ENCODE data around the gene FLOT1. TPM values are rescaled to one million over a fixed set of nuclear protein-coding genes. Genes with fewer than 3 reads are reported as not detected.

The FLOT1 gene
- total and polyA plus RNA-seq, 5 donors from 2014 or later = 25.3 to 63.2 (median 39.8) TPM

- Histone ChIP-seq H3K9me3 (ENCODE audit: control insufficient read depth in 2 of 2, low read length in 2 of 2) (no peaks in the 10 kb centered on the region), H3K27ac (ENCODE audit: insufficient read depth, low read length, poor library complexity, severe bottlenecking) (no peak overlapping the region), H3K27me3 (ENCODE audit: control insufficient read depth, insufficient read depth, low read length) (no peaks in the 10 kb centered on the region), H3K36me3 (ENCODE audit: control insufficient read depth, insufficient read depth, low read length) (no peaks in the 10 kb centered on the region), H3K4me1 (ENCODE audit: control insufficient read depth, insufficient read depth, low read length, poor library complexity, severe bottlenecking) (no peaks in the 10 kb centered on the region), H3K4me3 (ENCODE audit: low read depth, low read length) (no peak overlapping the region)
- peak overlapping the region in 2 of 3 donors; percentile 1 to 29 for H3K27ac Mint-ChIP-seq
- H3K4me3 Mint-ChIP-seq = no peak overlapping the region
- H3K36me3 Mint-ChIP-seq = no peaks in the 10 kb centered on the region
- ATAC-seq (ENCODE audit: low read depth in 2 of 2) = no peak
- no peaks in the 10 kb centered on the region for H3K27me3 Mint-ChIP-seq
- H3K9me3 Mint-ChIP-seq = no peaks in the 10 kb centered on the region
- H3K4me1 Mint-ChIP-seq = peaks cover 0 to 24% (median 6%) of the 10 kb centered on the region in 4 donors
- no peak for DNase-seq
Observed at GRCh38 chr6:30780642-30780920, 38.1 kb upstream of the FLOT1 start.

GRCh38 chr6:30779850-30780641 lies 37.6 kb upstream of the FLOT1 start:
- Mint-ChIP-seq H3K9me3 (no peaks in the 10 kb centered on the region), H3K27ac (peak overlapping the region in 2 of 3 donors; percentile 9 to 29), H3K36me3 (no peaks in the 10 kb centered on the region), H3K4me1 (peaks cover 0 to 19% (median 3%) of the 10 kb centered on the region in 4 donors), H3K4me3 (no peak overlapping the region), H3K27me3 (no peaks in the 10 kb centered on the region)
- Histone ChIP-seq H3K9me3 (ENCODE audit: control insufficient read depth in 2 of 2, low read length in 2 of 2) (no peaks in the 10 kb centered on the region), H3K36me3 (ENCODE audit: control insufficient read depth, insufficient read depth, low read length) (no peaks in the 10 kb centered on the region), H3K4me1 (ENCODE audit: control insufficient read depth, insufficient read depth, low read length, poor library complexity, severe bottlenecking) (no peaks in the 10 kb centered on the region), H3K27me3 (ENCODE audit: control insufficient read depth, insufficient read depth, low read length) (no peaks in the 10 kb centered on the region), H3K4me3 (ENCODE audit: low read depth, low read length) (no peak overlapping the region), H3K27ac (ENCODE audit: insufficient read depth, low read length, poor library complexity, severe bottlenecking) (no peak overlapping the region)
- ATAC-seq (ENCODE audit: low read depth in 2 of 2) (no peak), DNase-seq (no peak)

- Mint-ChIP-seq H3K9me3 (no peaks in the 10 kb centered on the region), H3K4me1 (peaks cover 0 to 18% (median 2%) of the 10 kb centered on the region in 4 donors)
Observed at GRCh38 chr6:30778001-30778635, 35.6 kb upstream of the FLOT1 start.

GRCh38 chr6:30777155-30777485 lies 34.6 kb upstream of the FLOT1 start:
- DNase-seq (no peak), ATAC-seq (ENCODE audit: low read depth in 2 of 2) (no peak)
- Histone ChIP-seq H3K9me3 (ENCODE audit: control insufficient read depth in 2 of 2, low read length in 2 of 2) (no peaks in the 10 kb centered on the region), H3K36me3 (ENCODE audit: control insufficient read depth, insufficient read depth, low read length) (no peaks in the 10 kb centered on the region), H3K27me3 (ENCODE audit: control insufficient read depth, insufficient read depth, low read length) (no peaks in the 10 kb centered on the region), H3K4me1 (ENCODE audit: control insufficient read depth, insufficient read depth, low read length, poor library complexity, severe bottlenecking) (no peaks in the 10 kb centered on the region), H3K27ac (ENCODE audit: insufficient read depth, low read length, poor library complexity, severe bottlenecking) (no peak overlapping the region), H3K4me3 (ENCODE audit: low read depth, low read length) (no peak overlapping the region)
- H3K9me3 Mint-ChIP-seq = no peaks in the 10 kb centered on the region
- H3K4me1 Mint-ChIP-seq = peaks cover 0 to 20% (median 10%) of the 10 kb centered on the region in 4 donors
- no peaks in the 10 kb centered on the region for H3K27me3 Mint-ChIP-seq
- H3K36me3 Mint-ChIP-seq = no peaks in the 10 kb centered on the region
- peak overlapping the region in 2 of 3 donors; percentile 18 to 38 for H3K27ac Mint-ChIP-seq
- no peak overlapping the region for H3K4me3 Mint-ChIP-seq

More at GRCh38 chr6:30778001-30778635, 35.6 kb upstream of the FLOT1 start:
- peak overlapping the region in 1 of 3 donors; percentile 8 for H3K27ac Mint-ChIP-seq
- ATAC-seq (ENCODE audit: low read depth in 2 of 2) (no peak), DNase-seq (no peak)
- no peaks in the 10 kb centered on the region for H3K27me3 Mint-ChIP-seq
- Histone ChIP-seq H3K27ac (ENCODE audit: insufficient read depth, low read length, poor library complexity, severe bottlenecking) (no peak overlapping the region), H3K36me3 (ENCODE audit: control insufficient read depth, insufficient read depth, low read length) (no peaks in the 10 kb centered on the region), H3K9me3 (ENCODE audit: control insufficient read depth in 2 of 2, low read length in 2 of 2) (no peaks in the 10 kb centered on the region), H3K4me3 (ENCODE audit: low read depth, low read length) (no peak overlapping the region), H3K27me3 (ENCODE audit: control insufficient read depth, insufficient read depth, low read length) (no peaks in the 10 kb centered on the region), H3K4me1 (ENCODE audit: control insufficient read depth, insufficient read depth, low read length, poor library complexity, severe bottlenecking) (no peaks in the 10 kb centered on the region)
- no peaks in the 10 kb centered on the region for H3K36me3 Mint-ChIP-seq
- H3K4me3 Mint-ChIP-seq = no peak overlapping the region

- Histone ChIP-seq H3K9me3 (ENCODE audit: control insufficient read depth in 2 of 2, low read length in 2 of 2) (no peaks in the 10 kb centered on the region), H3K36me3 (ENCODE audit: control insufficient read depth, insufficient read depth, low read length) (no peaks in the 10 kb centered on the region), H3K27ac (ENCODE audit: insufficient read depth, low read length, poor library complexity, severe bottlenecking) (no peak overlapping the region), H3K27me3 (ENCODE audit: control insufficient read depth, insufficient read depth, low read length) (no peaks in the 10 kb centered on the region), H3K4me1 (ENCODE audit: control insufficient read depth, insufficient read depth, low read length, poor library complexity, severe bottlenecking) (no peaks in the 10 kb centered on the region), H3K4me3 (ENCODE audit: low read depth, low read length) (no peak overlapping the region)
- Mint-ChIP-seq H3K9me3 (no peaks in the 10 kb centered on the region), H3K4me1 (peaks cover 0 to 14% (median 10%) of the 10 kb centered on the region in 4 donors), H3K27me3 (no peaks in the 10 kb centered on the region), H3K4me3 (no peak overlapping the region), H3K27ac (peak overlapping the region in 1 of 3 donors; percentile 38), H3K36me3 (no peaks in the 10 kb centered on the region)
- DNase-seq = no peak
- ATAC-seq (ENCODE audit: low read depth in 2 of 2) = no peak
Observed at GRCh38 chr6:30776390-30777154, 34.1 kb upstream of the FLOT1 start.

- no peak for ATAC-seq (ENCODE audit: low read depth in 2 of 2)
- no peaks in the 10 kb centered on the region for H3K9me3 ChIP-seq (ENCODE audit: control insufficient read depth in 2 of 2, low read length in 2 of 2)
- Mint-ChIP-seq H3K4me1 (peaks cover 1 to 22% (median 12%) of the 10 kb centered on the region in 4 donors), H3K4me3 (no peak overlapping the region), H3K9me3 (no peaks in the 10 kb centered on the region), H3K27ac (peak overlapping the region in 1 of 3 donors; percentile 55), H3K36me3 (no peaks in the 10 kb centered on the region), H3K27me3 (no peaks in the 10 kb centered on the region)
- H3K4me3 ChIP-seq (ENCODE audit: low read depth, low read length) = no peak overlapping the region
- H3K36me3 ChIP-seq (ENCODE audit: control insufficient read depth, insufficient read depth, low read length) = no peaks in the 10 kb centered on the region
- H3K27me3 ChIP-seq (ENCODE audit: control insufficient read depth, insufficient read depth, low read length) = no peaks in the 10 kb centered on the region
- H3K4me1 ChIP-seq (ENCODE audit: control insufficient read depth, insufficient read depth, low read length, poor library complexity, severe bottlenecking) = peaks cover 1% of the 10 kb centered on the region
- DNase-seq = no peak
- no peak overlapping the region for H3K27ac ChIP-seq (ENCODE audit: insufficient read depth, low read length, poor library complexity, severe bottlenecking)
Observed at GRCh38 chr6:30775104-30775503, 32.6 kb upstream of the FLOT1 start.

GRCh38 chr6:30774701-30775100 lies 32.2 kb upstream of the FLOT1 start:
- Mint-ChIP-seq H3K9me3 (no peaks in the 10 kb centered on the region), H3K36me3 (no peaks in the 10 kb centered on the region), H3K27me3 (no peaks in the 10 kb centered on the region), H3K4me3 (no peak overlapping the region), H3K4me1 (peaks cover 5 to 26% (median 16%) of the 10 kb centered on the region in 4 donors), H3K27ac (no peak overlapping the region)
- DNase-seq (no peak), ATAC-seq (ENCODE audit: low read depth in 2 of 2) (no peak)
- no peaks in the 10 kb centered on the region for H3K36me3 ChIP-seq (ENCODE audit: control insufficient read depth, insufficient read depth, low read length)
- H3K4me1 ChIP-seq (ENCODE audit: control insufficient read depth, insufficient read depth, low read length, poor library complexity, severe bottlenecking) = peaks cover 5% of the 10 kb centered on the region
- H3K27ac ChIP-seq (ENCODE audit: insufficient read depth, low read length, poor library complexity, severe bottlenecking) = no peak overlapping the region
- no peaks in the 10 kb centered on the region for H3K9me3 ChIP-seq (ENCODE audit: control insufficient read depth in 2 of 2, low read length in 2 of 2)
- H3K4me3 ChIP-seq (ENCODE audit: low read depth, low read length) = no peak overlapping the region
- H3K27me3 ChIP-seq (ENCODE audit: control insufficient read depth, insufficient read depth, low read length) = no peaks in the 10 kb centered on the region

All from CD4-positive, CD25-positive, alpha-beta regulatory T cell (primary cell).